GM18505 (cell line): Measurements from ENCODE around the gene TCF20.

Experiments
- ATAC-seq: cut with Tn5 transposase; IDR thresholded peaks from one replicate; pipeline ENCODE4 v1.9.1; 2021; ENCODE audit not compliant: unreplicated experiment
- POLR2A ChIP-seq: IDR thresholded peaks from 4 replicates; pipeline ENCODE4 v1.6.1; 2011; ENCODE audit warnings: borderline replicate concordance; ENCODE audit not compliant: insufficient read depth, insufficient read length; ENCODE audit errors: extremely low read depth

Gene TCF20

GRCh38 chr22:42294034-42294985 is 23.9 kb upstream of the TCF20 start:
- TF ChIP-seq POLR2A = no peak
- ATAC-seq = no peak

DNA sequence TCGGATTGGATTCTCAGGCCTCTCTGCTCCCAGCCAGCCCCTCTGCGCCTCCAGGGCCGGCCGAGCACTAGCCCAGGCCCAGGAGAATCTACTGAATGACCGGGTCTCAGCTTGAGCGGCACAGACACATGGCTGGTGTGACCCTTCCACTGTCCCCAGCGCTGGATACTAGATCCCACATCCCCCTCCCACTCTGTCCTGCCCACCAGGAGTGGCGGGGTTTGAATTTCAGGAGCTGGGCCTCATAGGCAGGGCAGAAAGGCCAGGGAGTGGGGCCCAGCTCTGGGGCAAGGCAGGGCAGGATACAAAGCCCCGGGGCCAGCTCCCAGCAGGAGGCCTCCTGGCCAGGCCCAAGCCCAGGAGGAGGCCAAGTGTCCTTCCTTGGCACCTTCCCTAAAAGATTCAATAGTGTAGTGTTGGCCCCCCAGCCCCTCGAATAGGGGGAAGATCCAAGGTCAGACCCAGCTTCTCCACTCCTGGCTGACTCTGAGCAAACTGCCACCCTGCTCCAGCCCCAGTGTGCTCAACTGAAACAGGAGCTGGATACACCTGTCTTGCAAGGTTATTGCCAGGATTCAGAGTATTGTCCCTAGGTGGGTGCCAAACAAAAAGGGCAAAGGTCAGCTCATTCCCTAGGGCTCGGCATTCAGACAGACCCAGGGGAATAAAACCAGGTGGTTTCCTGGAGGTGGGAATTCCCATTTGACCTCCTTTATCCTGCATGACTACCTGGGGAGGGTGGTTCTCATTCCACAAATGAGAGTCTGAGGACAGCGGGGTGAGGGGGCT is 22.5 kb upstream of the TCF20 start:
- no peak for ATAC-seq

GRCh38 chr22:42291287-42291686 is 20.8 kb upstream of the TCF20 start:
- ATAC-seq = no peak
- no peak for TF ChIP-seq POLR2A

More for the DNA sequence above, 22.5 kb upstream of the TCF20 start:
- no peak for TF ChIP-seq POLR2A

- no peak for TF ChIP-seq POLR2A
- no peak for ATAC-seq
Observed at GRCh38 chr22:42289671-42290541, 19.5 kb upstream of the TCF20 start.

- no peak for ATAC-seq
- no peak for TF ChIP-seq POLR2A
Observed at GRCh38 chr22:42288791-42289190, 18.3 kb upstream of the TCF20 start.

DNA sequence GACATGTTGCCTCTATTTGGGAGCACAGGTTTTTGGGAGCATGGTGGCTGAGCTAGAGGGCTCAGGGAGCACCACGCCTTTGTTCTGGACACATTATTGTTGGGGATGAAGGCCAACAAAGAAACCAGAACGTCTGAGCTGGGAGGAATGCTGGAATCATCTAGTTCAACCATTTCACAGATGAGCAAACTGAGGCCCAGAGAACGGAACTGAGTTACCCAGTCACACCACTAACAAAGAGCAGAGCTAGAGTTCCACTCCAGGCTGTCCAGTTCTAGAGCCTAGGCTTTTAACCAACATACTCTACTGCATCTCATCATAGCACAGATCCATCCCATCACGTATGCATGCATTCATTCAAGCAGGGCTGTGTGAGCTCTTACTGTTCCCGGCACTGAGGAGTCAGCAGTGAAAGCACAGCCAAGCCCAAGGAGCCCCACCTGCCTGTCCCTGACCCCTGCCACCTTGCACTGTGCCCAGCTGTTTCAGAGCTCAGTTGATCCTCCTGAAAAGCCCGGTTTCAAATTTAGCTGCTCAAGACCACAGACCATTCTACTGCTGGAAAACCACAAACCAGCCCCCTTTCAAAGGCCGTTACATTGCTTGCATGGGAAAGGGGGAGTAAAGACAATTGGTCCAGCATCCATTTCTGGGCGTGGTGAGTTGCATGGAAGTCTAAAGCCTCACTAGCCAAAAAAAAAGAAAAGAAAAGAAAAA is 16.9 kb upstream of the TCF20 start:
- ATAC-seq = no peak

GRCh38 chr22:42286205-42286604 is 15.8 kb upstream of the TCF20 start:
- ATAC-seq = no peak

More for the DNA sequence above, 16.9 kb upstream of the TCF20 start:
- no peak for TF ChIP-seq POLR2A

DNA sequence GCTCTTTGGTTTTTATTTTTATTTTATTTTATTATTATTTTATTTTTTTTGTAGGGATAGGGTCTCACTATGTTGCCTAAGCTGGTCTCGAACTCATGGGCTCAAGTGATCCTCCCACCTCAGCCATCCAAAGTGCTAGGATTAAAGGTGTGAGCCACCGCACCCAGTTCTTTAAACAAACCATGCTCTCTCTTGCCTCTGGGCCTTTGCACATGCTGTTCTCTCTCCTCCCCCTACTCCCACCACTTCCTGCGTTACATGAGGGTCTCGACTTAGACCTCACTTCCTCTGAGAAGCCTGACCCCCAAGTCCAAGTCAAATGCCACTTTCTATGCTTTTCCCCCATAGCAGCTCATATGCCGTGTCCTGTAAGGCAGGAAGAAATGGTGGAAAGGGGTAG is 15.2 kb upstream of the TCF20 start:
- no peak for TF ChIP-seq POLR2A
- ATAC-seq = no peak

More at GRCh38 chr22:42286205-42286604, 15.8 kb upstream of the TCF20 start:
- TF ChIP-seq POLR2A = no peak

DNA sequence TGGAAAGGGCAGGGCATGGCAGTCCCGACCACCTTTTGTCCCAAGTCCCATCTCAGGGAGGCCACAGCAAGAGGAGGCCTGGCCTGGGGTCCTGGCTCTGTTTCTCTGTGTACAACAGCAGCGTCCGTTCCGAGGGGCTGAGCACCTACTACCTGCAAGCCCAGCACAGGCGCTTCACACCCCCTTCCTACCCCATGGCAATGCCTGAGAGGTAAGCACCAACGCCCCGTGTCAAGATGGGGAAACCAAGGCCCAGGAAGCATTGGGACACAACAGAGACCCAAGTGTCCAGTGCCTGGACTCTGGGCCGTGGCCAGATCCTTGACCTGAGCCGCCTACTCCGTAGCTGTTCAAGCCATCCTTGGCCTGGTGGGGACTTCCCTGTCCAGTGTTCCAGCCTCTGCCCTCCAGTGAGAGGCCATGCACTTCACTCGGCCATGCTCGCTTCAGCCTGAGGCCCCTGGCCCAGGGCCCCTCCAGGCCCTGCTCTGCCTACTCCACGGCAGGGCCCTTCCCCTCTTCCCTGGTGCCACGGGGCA is 14.3 kb upstream of the TCF20 start:
- ATAC-seq = no peak
- TF ChIP-seq POLR2A = no peak

DNA sequence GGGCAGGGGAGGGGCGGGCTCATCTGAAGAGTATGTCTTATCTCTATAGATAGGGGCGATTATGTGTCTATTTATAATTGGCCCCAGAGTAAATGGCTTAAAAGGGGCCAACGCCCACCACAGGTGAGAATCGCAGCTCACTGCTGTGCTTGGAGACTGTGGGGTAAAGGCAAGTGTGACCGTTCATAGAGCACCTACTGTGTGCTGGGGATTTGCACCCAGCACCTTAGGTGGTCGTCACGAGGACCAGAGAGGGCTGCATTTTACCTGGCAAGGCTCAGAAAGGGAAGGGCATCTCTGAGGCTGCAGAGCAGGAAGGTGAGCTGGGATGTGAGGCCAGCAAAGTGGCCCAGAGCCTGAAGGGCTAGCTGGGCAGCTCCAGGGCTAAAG is 13.7 kb upstream of the TCF20 start:
- no peak for ATAC-seq
- no peak for TF ChIP-seq POLR2A

- no peak for TF ChIP-seq POLR2A
- ATAC-seq = no peak
Observed at GRCh38 chr22:42283278-42284201, 13.1 kb upstream of the TCF20 start.
